HG03108 (cell line): ENCODE measurements around the gene PDSS2.
"Not testable (repeated sequence)": the region's sequence is repeated elsewhere in the genome, so short reads cannot be mapped to it uniquely, and the experiment has no call there.

Source experiments
- ATAC-seq: cut with Tn5 transposase; IDR thresholded peaks from one replicate; pipeline ENCODE4 v1.9.1; 2021; ENCODE audit warnings: moderate library complexity; ENCODE audit not compliant: unreplicated experiment

The PDSS2 gene

GRCh38 chr6:107280001-107280400, 179.4 kb downstream of the PDSS2 start:
- not testable (repeated sequence) for ATAC-seq

- ATAC-seq: no peak
These were observed 184.0 kb downstream of the PDSS2 start for GRCh38 chr6:107275330-107275865.

GRCh38 chr6:107274288-107274687, 185.1 kb downstream of the PDSS2 start:
- no peak for ATAC-seq

- no peak for ATAC-seq
These were observed 187.1 kb downstream of the PDSS2 start for GRCh38 chr6:107272246-107272645.

- ATAC-seq: no peak
These were observed 188.1 kb downstream of the PDSS2 start for GRCh38 chr6:107271208-107271790.

- ATAC-seq: no peak
These were observed 191.7 kb downstream of the PDSS2 start for GRCh38 chr6:107267634-107268033.

GRCh38 chr6:107267006-107267405, 192.4 kb downstream of the PDSS2 start:
- ATAC-seq: no peak

- ATAC-seq: no peak
These were observed 192.8 kb downstream of the PDSS2 start for GRCh38 chr6:107266563-107266962.

- ATAC-seq: no peak
These were observed 195.0 kb downstream of the PDSS2 start for GRCh38 chr6:107264357-107264840.

GRCh38 chr6:107259951-107260350, 199.4 kb downstream of the PDSS2 start:
- ATAC-seq: no peak

- ATAC-seq: no peak
These were observed 211.2 kb downstream of the PDSS2 start for GRCh38 chr6:107248147-107248546.

GRCh38 chr6:107246972-107247615, 212.3 kb downstream of the PDSS2 start:
- no peak for ATAC-seq

GRCh38 chr6:107246249-107246971, 213.0 kb downstream of the PDSS2 start:
- no peak for ATAC-seq

- no peak for ATAC-seq
These were observed 214.5 kb downstream of the PDSS2 start for GRCh38 chr6:107244742-107245480.

GRCh38 chr6:107244082-107244741, 215.2 kb downstream of the PDSS2 start:
- ATAC-seq: no peak

- ATAC-seq: no peak
These were observed 215.9 kb downstream of the PDSS2 start for GRCh38 chr6:107243471-107243870.

GRCh38 chr6:107237992-107238660, 221.2 kb downstream of the PDSS2 start:
- ATAC-seq: no peak

- ATAC-seq: no peak
These were observed 223.9 kb downstream of the PDSS2 start for GRCh38 chr6:107235511-107235910.

- ATAC-seq: no peak
These were observed 224.4 kb downstream of the PDSS2 start for GRCh38 chr6:107235007-107235406.

GRCh38 chr6:107231243-107231642, 228.1 kb downstream of the PDSS2 start:
- no peak for ATAC-seq
